Keratinocyte (primary cell): ENCODE measurements around the gene DSCAM. TPM values are rescaled to one million over a fixed set of nuclear protein-coding genes. Genes with fewer than 3 reads are reported as not detected.

ENCODE experiments used
- DNase-seq: peaks from one replicate; pipeline ENCODE4 v3.0.0-alpha.2; 2011; ENCODE audit warnings: low read depth, missing footprints, low spot score
- FAIRE-seq: peaks from 2 replicates; lab custom pipeline; 2011; peaks lifted over from hg19 to GRCh38; lab: Jason Lieb, UNC
- H2AFZ ChIP-seq: 2 replicates; pipeline ENCODE4 v1.6.0; 2012; ENCODE audit warnings: low read length, control low read depth, inconsistent platforms; ENCODE audit not compliant: control insufficient read depth
- H3K27ac ChIP-seq: 2 replicates; pipeline ENCODE4 v1.5.1; 2011; ENCODE audit warnings: low read length; ENCODE audit not compliant: control insufficient read depth, insufficient read depth
- H3K27me3 ChIP-seq: 3 replicates; pipeline ENCODE4 v1.6.0; 2011; ENCODE audit warnings: low read length; ENCODE audit not compliant: control insufficient read depth, insufficient read depth; ENCODE audit errors: extremely low read depth
- H3K36me3 ChIP-seq, 2 experiments: 2 replicates in 1 of 2; 3 replicates in 1 of 2; pipeline ENCODE4 v1.5.1; 2011; ENCODE audit warnings: low read length in 2 of 2, mild to moderate bottlenecking in 1 of 2; ENCODE audit not compliant: control insufficient read depth in 2 of 2, insufficient read depth in 2 of 2; ENCODE audit errors: extremely low read depth in 1 of 2
- H3K4me1 ChIP-seq: 3 replicates; pipeline ENCODE4 v1.5.1; 2011; ENCODE audit warnings: low read length; ENCODE audit not compliant: control insufficient read depth, insufficient read depth; ENCODE audit errors: extremely low read depth
- H3K4me2 ChIP-seq: 3 replicates; pipeline ENCODE4 v1.6.0; 2011; ENCODE audit warnings: low read depth, low read length; ENCODE audit not compliant: control insufficient read depth, insufficient read depth; ENCODE audit errors: extremely low read depth
- H3K4me3 ChIP-seq, 3 experiments: fragments of 200-600 bp in 1 of 3; sonication (generic) in 1 of 3; 2 replicates in 2 of 3; 3 replicates in 1 of 3; pipeline ENCODE4 v1.5.1; 2011 to 2016; ENCODE audit warnings: low read length in 3 of 3, mild to moderate bottlenecking in 3 of 3, control low read depth in 2 of 3, inconsistent platforms in 1 of 3, low read depth in 1 of 3, mixed read lengths in 1 of 3, mixed run types in 1 of 3, moderate library complexity in 1 of 3; ENCODE audit not compliant: control insufficient read depth in 2 of 3, insufficient read depth in 2 of 3; ENCODE audit errors: extremely low read depth in 1 of 3
- H3K79me2 ChIP-seq: 2 replicates; pipeline ENCODE4 v1.6.0; 2012; ENCODE audit warnings: low read length; ENCODE audit not compliant: control insufficient read depth, insufficient read depth
- H3K9ac ChIP-seq: 3 replicates; pipeline ENCODE4 v1.6.0; 2011; ENCODE audit warnings: low read length; ENCODE audit not compliant: control insufficient read depth, insufficient read depth; ENCODE audit errors: extremely low read depth
- H3K9me1 ChIP-seq: 3 replicates; pipeline ENCODE4 v1.6.0; 2011; ENCODE audit warnings: low read length; ENCODE audit not compliant: control insufficient read depth, insufficient read depth; ENCODE audit errors: extremely low read depth
- H3K9me3 ChIP-seq: 2 replicates; pipeline ENCODE4 v1.5.1; 2012; ENCODE audit warnings: low read depth, low read length; ENCODE audit not compliant: control insufficient read depth
- H4K20me1 ChIP-seq: 3 replicates; pipeline ENCODE4 v1.6.0; 2011; ENCODE audit warnings: low read length; ENCODE audit not compliant: control insufficient read depth, insufficient read depth; ENCODE audit errors: extremely low read depth
- CTCF ChIP-seq, 3 experiments: IDR thresholded peaks in 1 of 3; conservative IDR thresholded peaks in 1 of 3; optimal IDR thresholded peaks in 1 of 3; 2 replicates in 2 of 3; 3 replicates in 1 of 3; pipeline versions ENCODE3 to v1.5.1; 2011; ENCODE audit warnings: low read length in 3 of 3, mild to moderate bottlenecking in 3 of 3, moderate library complexity in 2 of 3, control low read depth in 1 of 3, inconsistent platforms in 1 of 3; ENCODE audit not compliant: insufficient read depth in 2 of 3; ENCODE audit errors: extremely low read depth in 1 of 3
- EZH2 ChIP-seq: IDR thresholded peaks from one replicate; pipeline ENCODE4 v1.6.1; 2012; ENCODE audit warnings: inconsistent platforms, mild to moderate bottlenecking, low read length, moderate library complexity
- dilution Hi-C: fragments of 300-500 bp; cut with MboI; formaldehyde crosslinking; loops from one replicate; pipeline ENCODE4 v1.7.0; 2020; ENCODE audit warnings: low sequenced_read_pairs; ENCODE audit not compliant: extremely low pct_ligation_motif_present
- polyA plus RNA-seq, 5 experiments: library from polyadenylated mRNA; depleted of rRNA in 3 of 5; stranded (reverse) in 3 of 5; stranded (forward) in 1 of 5; unstranded in 1 of 5; fragments of >200 nt; gene quantifications; 1 replicate in 1 of 5; 2 replicates in 3 of 5; 3 replicates in 1 of 5; pipeline versions ENCODE4 v1.2.1 to v1.2.3, GENCODE V29; 2011 to 2012; ENCODE audit warnings: missing spikeins in 2 of 5, low read depth in 1 of 5, low replicate concordance in 1 of 5

The DSCAM gene
- polyA plus RNA-seq, 1 donor (not counting 4 experiments of a cell fraction or from before 2014, with no cell fraction given) = 2.1 TPM

- no peak for TF ChIP-seq EZH2
- TF ChIP-seq CTCF (optimal IDR thresholded peaks at IDR 0.05 in 1 of 3, IDR thresholded peaks at IDR 0.05 in 1 of 3, conservative IDR thresholded peaks at IDR 0.05 in 1 of 3; ENCODE audit: extremely low read depth in 1 of 3, insufficient read depth in 2 of 3, low read length in 3 of 3) = no peak
- no peaks in the 10 kb centered on the region for H3K79me2 ChIP-seq
- no peaks in the 10 kb centered on the region for H3K4me1 ChIP-seq
- no peaks in the 10 kb centered on the region for H3K9me3 ChIP-seq
- no peak for DNase-seq
- H4K20me1 ChIP-seq = no peaks in the 10 kb centered on the region
- H2AFZ ChIP-seq = no peak overlapping the region
- no peak overlapping the region for H3K4me3 ChIP-seq
- no peak for FAIRE-seq
- H3K27ac ChIP-seq = no peak overlapping the region
- H3K9ac ChIP-seq = no peak overlapping the region
- H3K27me3 ChIP-seq = no peaks in the 10 kb centered on the region
- dilution Hi-C loops = no loop called here
- H3K9me1 ChIP-seq = no peaks in the 10 kb centered on the region
- H3K4me2 ChIP-seq = no peak overlapping the region
- no peaks in the 10 kb centered on the region for H3K36me3 ChIP-seq
These were observed 423.9 kb downstream of the DSCAM start for GRCh38 chr21:40422896-40423635.

GRCh38 chr21:40421121-40421520 lies 425.8 kb downstream of the DSCAM start:
- Histone ChIP-seq H3K9ac (no peak overlapping the region), H3K4me3 (no peak overlapping the region), H3K4me2 (no peak overlapping the region), H3K36me3 (no peaks in the 10 kb centered on the region), H3K4me1 (no peaks in the 10 kb centered on the region), H4K20me1 (no peaks in the 10 kb centered on the region), H2AFZ (no peak overlapping the region), H3K9me1 (no peaks in the 10 kb centered on the region), H3K9me3 (no peaks in the 10 kb centered on the region), H3K27ac (no peak overlapping the region), H3K27me3 (no peaks in the 10 kb centered on the region), H3K79me2 (no peaks in the 10 kb centered on the region)
- DNase-seq = no peak
- FAIRE-seq = no peak
- dilution Hi-C loops = no loop called here
- TF ChIP-seq CTCF (optimal IDR thresholded peaks at IDR 0.05 in 1 of 3, IDR thresholded peaks at IDR 0.05 in 1 of 3, conservative IDR thresholded peaks at IDR 0.05 in 1 of 3; ENCODE audit: extremely low read depth in 1 of 3, insufficient read depth in 2 of 3, low read length in 3 of 3) = no peak
- no peak for TF ChIP-seq EZH2
